Frontal cortex (tissue), 4 donors: Measurements from ENCODE around the gene GPX7. TPM values are rescaled to one million over a fixed set of nuclear protein-coding genes. Genes with fewer than 3 reads are reported as not detected.
A peak's percentile ranks its signal among the peaks of the same experiment; 100 is the strongest.
"Not testable (repeated sequence)": the region's sequence is repeated elsewhere in the genome, so short reads cannot be mapped to it uniquely, and the experiment has no call there.

Experiments
- DNase-seq, 2 donors: peaks; one replicate each; pipeline ENCODE4 v3.0.0; 2012; ENCODE audit warnings: low spot score in 2 of 2
- FAIRE-seq: peaks from 2 replicates; lab custom pipeline; 2012; peaks lifted over from hg19 to GRCh38; lab: Jason Lieb, UNC
- total RNA-seq: library from RNA; depleted of rRNA; stranded (reverse); fragments of >200 nt; gene quantifications from one replicate; pipeline ENCODE4 v1.2.3, GENCODE V29; 2014
- donor health status: control.
- donor health status: control.
- donor health status: control.

The GPX7 gene
- total RNA-seq: 29.3 TPM

GRCh38 chr1:52601991-52602855, at the start of gene GPX7:
Gene GPX7 (plus strand): TSS chr1:52602371. CDS start chr1:52602410, 39 bp downstream.
- DNase-seq (peak; percentile 66 to 71), FAIRE-seq (no peak)

- DNase-seq (peak; percentile 55 to 74), FAIRE-seq (no peak)
Measured at GRCh38 chr1:52552505-52553361, 49.4 kb upstream of the GPX7 start, which contains the start of gene TUT4. Gene TUT4 (minus strand): TSS chr1:52553092. CDS start chr1:52526280, 26,812 bp downstream.

- peak; percentile 76 to 77 for DNase-seq
- FAIRE-seq: no peak
Measured at GRCh38 chr1:52553362-52554266, 48.6 kb upstream of the GPX7 start.

GRCh38 chr1:52554267-52554640, 47.9 kb upstream of the GPX7 start:
- FAIRE-seq: no peak

GRCh38 chr1:52554756-52555155, 47.4 kb upstream of the GPX7 start:
- DNase-seq (no peak), FAIRE-seq (no peak)

More at GRCh38 chr1:52554267-52554640, 47.9 kb upstream of the GPX7 start:
- DNase-seq: no peak

GRCh38 chr1:52556641-52557360, 45.4 kb upstream of the GPX7 start:
- DNase-seq (no peak), FAIRE-seq (no peak)

GRCh38 chr1:52558941-52559340, 43.2 kb upstream of the GPX7 start:
- DNase-seq (no peak), FAIRE-seq (no peak)

- no peak for DNase-seq
Measured at GRCh38 chr1:52559875-52560274, 42.3 kb upstream of the GPX7 start.

GRCh38 chr1:52562766-52563165, 39.4 kb upstream of the GPX7 start:
- FAIRE-seq: no peak

More at GRCh38 chr1:52559875-52560274, 42.3 kb upstream of the GPX7 start:
- FAIRE-seq: no peak

GRCh38 chr1:52567943-52568342, 34.2 kb upstream of the GPX7 start:
- DNase-seq (no peak), FAIRE-seq (no peak)

More at GRCh38 chr1:52562766-52563165, 39.4 kb upstream of the GPX7 start:
- DNase-seq: no peak

GRCh38 chr1:52569449-52570210, 32.5 kb upstream of the GPX7 start:
- FAIRE-seq: no peak
- DNase-seq: no peak

GRCh38 chr1:52571783-52572182, 30.4 kb upstream of the GPX7 start:
- no peak for FAIRE-seq

GRCh38 chr1:52572387-52572786, 29.8 kb upstream of the GPX7 start:
- DNase-seq: no peak
- no peak for FAIRE-seq

More at GRCh38 chr1:52571783-52572182, 30.4 kb upstream of the GPX7 start:
- DNase-seq: no peak

GRCh38 chr1:52574594-52574993, 27.6 kb upstream of the GPX7 start:
- DNase-seq (peak in 1 of 2 donors; percentile 20), FAIRE-seq (no peak)

GRCh38 chr1:52576074-52576473, 26.1 kb upstream of the GPX7 start:
- FAIRE-seq: no peak
- DNase-seq: no peak

- not testable (repeated sequence) for FAIRE-seq, DNase-seq
Measured at GRCh38 chr1:52578066-52578465, 24.1 kb upstream of the GPX7 start.

GRCh38 chr1:52579415-52579814, 22.8 kb upstream of the GPX7 start:
- DNase-seq (no peak), FAIRE-seq (no peak)

GRCh38 chr1:52580283-52580682, 21.9 kb upstream of the GPX7 start:
- no peak for DNase-seq
- no peak for FAIRE-seq
